ENCODE data around the gene COG4.
A peak's percentile ranks its signal among the peaks of the same experiment; 100 is the strongest.

COG4 gene

GRCh38 chr16:70527315-70527996, 4.1 kb upstream of the COG4 start:
- no peak for TF ChIP-seq ZFX (IDR thresholded peaks at IDR 0.05; ENCODE audit: borderline replicate concordance)
- no peak for TF ChIP-seq CTCF (IDR thresholded peaks at IDR 0.05)

GRCh38 chr16:70526403-70526802, 3.0 kb upstream of the COG4 start:
- TF ChIP-seq CTCF (IDR thresholded peaks at IDR 0.05) (no peak), ZFX (IDR thresholded peaks at IDR 0.05; ENCODE audit: borderline replicate concordance) (no peak)
- H3K27ac ChIP-seq = no peak overlapping the region

More at GRCh38 chr16:70527315-70527996, 4.1 kb upstream of the COG4 start:
- H3K27ac ChIP-seq = no peak overlapping the region

- H3K27ac ChIP-seq = peak overlapping the region; percentile 87
Observed at GRCh38 chr16:70524399-70524825, 1.1 kb upstream of the COG4 start.

GRCh38 chr16:70523743-70524398, 517 bp upstream of the COG4 start, which contains the start of gene SF3B3:
Gene SF3B3 (plus strand): TSS chr16:70523816. CDS start chr16:70526657, 2,841 bp downstream.
- no peak for TF ChIP-seq CTCF (IDR thresholded peaks at IDR 0.05)
- no peak for TF ChIP-seq ZFX (IDR thresholded peaks at IDR 0.05; ENCODE audit: borderline replicate concordance)

GRCh38 chr16:70522216-70523075, 908 bp downstream of the COG4 start:
- peak overlapping the region; percentile 87 for H3K27ac ChIP-seq
- no peak for TF ChIP-seq ZFX (IDR thresholded peaks at IDR 0.05; ENCODE audit: borderline replicate concordance)
- TF ChIP-seq CTCF (IDR thresholded peaks at IDR 0.05) = no peak

More at GRCh38 chr16:70523743-70524398, 517 bp upstream of the COG4 start, which contains the start of gene SF3B3:
- peak within 1 kb of the TSS; percentile 87 for H3K27ac ChIP-seq

DNA sequence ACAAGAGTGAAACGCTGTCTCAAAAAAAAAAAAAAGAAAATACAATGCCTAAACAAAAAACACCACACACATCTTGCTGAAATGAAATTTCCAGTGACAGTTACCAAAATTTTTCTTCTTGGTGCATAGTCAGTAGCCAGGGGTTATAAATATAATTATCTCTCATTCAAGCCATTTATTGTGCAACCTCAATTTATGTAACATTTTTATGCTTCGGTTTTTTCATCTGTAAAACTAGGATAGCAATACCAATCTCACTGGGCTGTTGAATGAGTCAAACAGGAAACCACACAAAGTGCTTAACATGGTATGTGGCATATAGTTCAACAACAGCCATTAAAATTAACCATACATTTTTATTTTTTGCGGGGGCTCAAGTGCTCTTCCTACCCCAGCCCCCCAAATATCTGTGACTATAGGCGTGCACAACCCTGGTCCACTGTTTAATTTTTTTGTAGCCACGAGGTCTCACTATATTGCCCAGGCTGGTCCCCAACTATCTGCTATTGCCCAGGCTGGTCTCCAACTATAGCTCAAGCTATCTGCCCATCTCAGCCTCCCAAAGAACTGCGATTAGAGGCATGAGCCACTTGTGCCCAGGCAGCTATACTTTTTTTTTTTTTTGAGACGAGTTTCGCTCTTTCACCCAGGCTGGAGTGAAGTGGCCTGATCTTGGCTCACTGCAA, 2.6 kb downstream of the COG4 start:
- no peak overlapping the region for H3K27ac ChIP-seq
- TF ChIP-seq ZFX (IDR thresholded peaks at IDR 0.05; ENCODE audit: borderline replicate concordance) (no peak), CTCF (IDR thresholded peaks at IDR 0.05) (no peak)

- TF ChIP-seq ZFX (IDR thresholded peaks at IDR 0.05; ENCODE audit: borderline replicate concordance) = no peak
- TF ChIP-seq CTCF (IDR thresholded peaks at IDR 0.05) = no peak
- no peak overlapping the region for H3K27ac ChIP-seq
Observed at GRCh38 chr16:70512456-70512855, 10.9 kb downstream of the COG4 start.

All from 22Rv1 (cell line).